Liver (tissue), 9 donors: Measurements from ENCODE around the gene HYAL1. TPM values are rescaled to one million over a fixed set of nuclear protein-coding genes. Genes with fewer than 3 reads are reported as not detected.

Experiments used
- DNase-seq: peaks from one replicate; pipeline ENCODE4 v3.0.0-alpha.2; 2017; ENCODE audit warnings: low spot score
- H3K27ac ChIP-seq, 2 donors: one replicate each; pipeline ENCODE4 v1.7.0; 2013; ENCODE audit warnings: inconsistent platforms in 2 of 2, low read length in 2 of 2, control low read depth in 1 of 2, low read depth in 1 of 2, mild to moderate bottlenecking in 1 of 2
- H3K27me3 ChIP-seq, 4 donors: one replicate each; pipeline versions ENCODE4 v1.6.1 to v1.7.0; 2013; ENCODE audit warnings: low read length in 3 of 4, inconsistent platforms in 1 of 4, mild to moderate bottlenecking in 1 of 4, moderate library complexity in 1 of 4; ENCODE audit not compliant: control insufficient read depth in 4 of 4, insufficient read depth in 4 of 4
- H3K36me3 ChIP-seq, 4 donors: one replicate each; pipeline versions ENCODE4 v1.6.1 to v1.7.0; 2013; ENCODE audit warnings: low read length in 3 of 4, mild to moderate bottlenecking in 3 of 4, low read depth in 1 of 4, moderate library complexity in 1 of 4; ENCODE audit not compliant: control insufficient read depth in 4 of 4, insufficient read depth in 3 of 4
- H3K4me1 ChIP-seq, 4 donors: one replicate each; pipeline versions ENCODE4 v1.6.1 to v1.7.0; 2013; ENCODE audit warnings: low read length in 3 of 4, mild to moderate bottlenecking in 3 of 4, moderate library complexity in 1 of 4; ENCODE audit not compliant: control insufficient read depth in 4 of 4, insufficient read depth in 4 of 4
- H3K4me3 ChIP-seq, 3 donors: one replicate each; pipeline versions ENCODE4 v1.6.1 to v1.7.0; 2013; ENCODE audit warnings: low read length in 3 of 3, control low read depth in 1 of 3, low read depth in 1 of 3, mild to moderate bottlenecking in 1 of 3
- H3K9ac ChIP-seq, 2 donors: one replicate each; pipeline ENCODE4 v1.7.0; 2013; ENCODE audit warnings: low read length in 2 of 2, mild to moderate bottlenecking in 2 of 2, moderate library complexity in 2 of 2, control low read depth in 1 of 2, low read depth in 1 of 2
- H3K9me3 ChIP-seq, 4 donors: one replicate each; pipeline versions ENCODE4 v1.6.1 to v1.7.0; 2013; ENCODE audit warnings: low read length in 3 of 4; ENCODE audit not compliant: control insufficient read depth in 4 of 4
- ATF3 ChIP-seq: IDR thresholded peaks from 2 replicates; pipeline ENCODE4 v1.6.1; 2016; ENCODE audit warnings: antibody characterized with exemption
- CTCF ChIP-seq: fragments of 150-350 bp; IDR thresholded peaks from 2 replicates; pipeline ENCODE4 v1.5.1; 2017; ENCODE audit warnings: improper control_type of control experiment, low read depth, low read length; ENCODE audit not compliant: missing input control
- EGR1 ChIP-seq, 2 donors: IDR thresholded peaks; 2 replicates each; pipeline ENCODE4 v1.6.1; 2016 to 2018; ENCODE audit warnings: antibody characterized with exemption in 2 of 2, low read depth in 2 of 2
- FOXA1 ChIP-seq: IDR thresholded peaks from 2 replicates; pipeline ENCODE4 v1.6.1; 2016; ENCODE audit warnings: antibody characterized with exemption
- FOXA2 ChIP-seq: IDR thresholded peaks from 2 replicates; pipeline ENCODE4 v1.6.1; 2016; ENCODE audit warnings: antibody characterized with exemption
- GABPA ChIP-seq, 2 donors: IDR thresholded peaks in 1 of 2; conservative IDR thresholded peaks in 1 of 2; 2 replicates each; pipeline ENCODE4 v1.6.1; 2016; ENCODE audit warnings: antibody characterized with exemption in 2 of 2, mild to moderate bottlenecking in 1 of 2, moderate library complexity in 1 of 2
- HNF4A ChIP-seq, 2 donors: conservative IDR thresholded peaks; 2 replicates each; pipeline ENCODE4 v1.6.1; 2016; ENCODE audit warnings: antibody characterized with exemption in 2 of 2, mild to moderate bottlenecking in 2 of 2
- HNF4G ChIP-seq: IDR thresholded peaks from 2 replicates; pipeline ENCODE4 v1.6.1; 2016; ENCODE audit warnings: antibody characterized with exemption
- JUND ChIP-seq, 2 donors: IDR thresholded peaks; 2 replicates each; pipeline ENCODE4 v1.6.1; 2016; ENCODE audit warnings: antibody characterized with exemption in 2 of 2
- MAX ChIP-seq: IDR thresholded peaks from 2 replicates; pipeline ENCODE4 v1.6.1; 2016; ENCODE audit warnings: antibody characterized with exemption
- NR2F2 ChIP-seq: IDR thresholded peaks from 2 replicates; pipeline ENCODE4 v1.6.1; 2016; ENCODE audit warnings: antibody characterized with exemption
- RAD21 ChIP-seq, 2 donors: IDR thresholded peaks; 2 replicates each; pipeline ENCODE4 v1.6.1; 2016; ENCODE audit warnings: antibody characterized with exemption in 2 of 2, mild to moderate bottlenecking in 2 of 2
- REST ChIP-seq: IDR thresholded peaks from 2 replicates; pipeline ENCODE4 v1.6.1; 2016; ENCODE audit warnings: antibody characterized with exemption, mild to moderate bottlenecking
- RXRA ChIP-seq, 2 donors: IDR thresholded peaks; 2 replicates each; pipeline ENCODE4 v1.6.1; 2017 to 2018; ENCODE audit warnings: antibody characterized with exemption in 2 of 2, mild to moderate bottlenecking in 1 of 2
- SP1 ChIP-seq: IDR thresholded peaks from 2 replicates; pipeline ENCODE4 v1.6.1; 2018; ENCODE audit warnings: antibody characterized with exemption, mild to moderate bottlenecking
- TAF1 ChIP-seq: conservative IDR thresholded peaks from 2 replicates; pipeline ENCODE4 v1.6.1; 2016; ENCODE audit warnings: antibody characterized with exemption, mild to moderate bottlenecking
- YY1 ChIP-seq: IDR thresholded peaks from 2 replicates; pipeline ENCODE4 v1.6.1; 2016; ENCODE audit warnings: antibody characterized with exemption, mild to moderate bottlenecking
- ZBTB33 ChIP-seq: IDR thresholded peaks from 2 replicates; pipeline ENCODE4 v1.6.1; 2016; ENCODE audit warnings: antibody characterized with exemption
- WGBS: extraction: QIAGEN DNeasy Blood & Tissue Kit; methylation state at CpG from one replicate; pipeline ENCODE4 v1.1.7; 2013; 5-methylcytosine and 5-hydroxymethylcytosine counted together
- polyA plus RNA-seq, 2 donors: library from polyadenylated mRNA; stranded (reverse) in 1 of 2; unstranded in 1 of 2; fragments of 200-250 nt in 1 of 2; fragments of >200 nt in 1 of 2; fragmentation: Nextera tagmentation in 1 of 2; extraction: Ambion mirVana in 1 of 2; gene quantifications; one replicate each; pipeline versions ENCODE4 v1.2.1 to v1.2.3, GENCODE V29; 2013 to 2015
- total RNA-seq, 2 donors: library from RNA; depleted of rRNA; stranded (reverse); fragments of >200 nt; gene quantifications; one replicate each; pipeline ENCODE4 v1.2.3, GENCODE V29; 2014
- donor health status: healthy.
- donor health status: healthy.
- donor health status: healthy.
- donor health status: healthy.
- donor health status: healthy.

Gene HYAL1
- total and polyA plus RNA-seq, 4 donors = 82.3 to 156 (median 121) TPM

DNA sequence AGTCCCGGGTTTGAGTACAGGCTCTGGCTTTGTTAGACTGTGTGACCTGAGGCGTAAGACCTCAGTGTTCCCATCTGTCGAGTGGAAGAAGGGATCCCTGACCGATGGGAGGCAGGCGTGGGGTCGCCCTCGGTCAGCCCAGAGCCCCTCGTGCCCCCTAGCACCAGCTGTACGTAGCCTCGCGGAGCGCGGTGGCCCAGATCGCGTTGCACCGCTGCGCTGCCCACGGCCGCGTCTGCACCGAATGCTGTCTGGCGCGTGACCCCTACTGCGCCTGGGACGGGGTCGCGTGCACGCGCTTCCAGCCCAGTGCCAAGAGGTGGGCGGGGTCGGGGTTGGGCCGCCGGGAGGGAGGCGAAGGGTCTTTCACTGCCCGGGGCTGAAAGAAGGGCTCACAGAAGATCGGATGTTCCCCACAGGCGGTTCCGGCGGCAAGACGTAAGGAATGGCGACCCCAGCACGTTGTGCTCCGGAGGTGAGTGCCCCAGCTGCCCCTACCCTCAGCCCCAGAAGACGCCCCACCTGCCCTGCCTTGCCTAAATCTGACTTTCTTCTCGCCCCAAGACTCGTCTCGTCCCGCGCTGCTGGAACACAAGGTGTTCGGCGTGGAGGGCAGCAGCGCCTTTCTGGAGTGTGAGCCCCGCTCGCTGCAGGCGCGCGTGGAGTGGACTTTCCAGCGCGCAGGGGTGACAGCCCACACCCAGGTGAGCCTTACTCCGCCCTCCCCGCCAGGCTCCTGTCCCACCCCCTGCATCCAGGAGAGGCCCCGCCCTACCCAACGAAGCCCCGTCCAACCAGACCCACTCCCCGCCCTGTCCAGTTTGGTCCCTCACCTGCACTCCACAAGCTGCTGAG is 28.0 kb downstream of the HYAL1 start:
- TF ChIP-seq HNF4G (no peak), TAF1 (no peak), CTCF (no peak), REST (no peak), FOXA2 (no peak), GABPA (IDR thresholded peaks at IDR 0.05 in 1 of 2, conservative IDR thresholded peaks at IDR 0.05 in 1 of 2) (no peak), NR2F2 (no peak), FOXA1 (no peak), EGR1 (IDR thresholded peaks at IDR 0.05; ENCODE audit: low read depth in 2 of 2) (no peak), RXRA (IDR thresholded peaks at IDR 0.05) (no peak), ZBTB33 (no peak), YY1 (no peak), HNF4A (conservative IDR thresholded peaks at IDR 0.05) (no peak), MAX (no peak), RAD21 (IDR thresholded peaks at IDR 0.05) (no peak), JUND (IDR thresholded peaks at IDR 0.05) (no peak), SP1 (no peak), ATF3 (no peak)
- no peak overlapping the region for H3K4me3 ChIP-seq

More for the DNA sequence above, 28.0 kb downstream of the HYAL1 start:
- WGBS = 22% methylated on average over 65 of the region's 65 CpGs
- DNase-seq = no peak
- Histone ChIP-seq H3K27ac (no peak overlapping the region), H3K9me3 (no peaks in the 10 kb centered on the region), H3K27me3 (peaks cover 0 to 2% (median 0%) of the 10 kb centered on the region in 4 donors), H3K36me3 (no peaks in the 10 kb centered on the region), H3K9ac (no peak overlapping the region), H3K4me1 (peaks cover 3 to 41% (median 19%) of the 10 kb centered on the region in 4 donors)
